GM12878 (cell line): ENCODE measurements around the gene C16orf95. TPM values are rescaled to one million over a fixed set of nuclear protein-coding genes. Genes with fewer than 3 reads are reported as not detected.

Experiments
- ATAC-seq: fragments of 200-7000 bp; cut with Tn5 transposase; 3 replicates; pipeline ENCODE4 v1.9.1; 2020; ENCODE audit warnings: mild to moderate bottlenecking, moderate library complexity
- BruUV-seq: library from RNA; stranded (reverse); fragments of 400-500 nt; replicated peaks from 2 replicates; lab custom pipeline; 2021; lab: Mats Ljungman, UMichigan
- CTCF ChIA-PET: fragments of 300-600 bp; sonication (Branson Sonifier 250); formaldehyde crosslinking; extraction: SDS; loops from one replicate; lab custom pipeline; 2021; ENCODE audit warnings: inconsistent platforms; lab: Yijun Ruan, JAX
- POLR2A ChIA-PET: fragments of 350-600 bp; formaldehyde crosslinking; extraction: SDS; loops from one replicate; lab custom pipeline; 2021; ENCODE audit warnings: inconsistent platforms; lab: Charles Lee
- RAD21 ChIA-PET: fragments of 300-600 bp; sonication (Branson Sonifier 250); formaldehyde crosslinking; loops from one replicate; lab custom pipeline; 2023; ENCODE audit warnings: antibody characterized with exemption; ENCODE audit not compliant: unreplicated experiment; lab: Charles Lee
- SMC1A ChIA-PET: fragments of 300-600 bp; sonication (Branson Sonifier 250); formaldehyde crosslinking; loops from one replicate; lab custom pipeline; 2023; ENCODE audit not compliant: unreplicated experiment, uncharacterized antibody; lab: Charles Lee
- DNase-seq: peaks from one replicate; pipeline ENCODE4 v3.0.0-alpha.2; 2011; ENCODE audit warnings: low read depth, low spot score
- FAIRE-seq: peaks from 3 replicates; lab custom pipeline; 2011; peaks lifted over from hg19 to GRCh38; lab: Jason Lieb, UNC
- H2AFZ ChIP-seq: 2 replicates; pipeline ENCODE4 v1.6.0; 2011; ENCODE audit warnings: low read depth, low read length, control low read depth; ENCODE audit not compliant: control insufficient read depth
- H3K27ac ChIP-seq: 2 replicates; pipeline ENCODE4 v1.5.1; 2011; ENCODE audit warnings: control low read depth; ENCODE audit not compliant: control insufficient read depth, insufficient read depth
- H3K27me3 ChIP-seq, 2 experiments: replicated peaks in 1 of 2; 2 replicates each; pipeline versions ENCODE4 v1.6.0 to v1.6.1; 2011; ENCODE audit warnings: low read length in 1 of 2; ENCODE audit not compliant: control insufficient read depth in 2 of 2, insufficient read depth in 2 of 2
- H3K36me3 ChIP-seq, 2 experiments: 2 replicates each; pipeline ENCODE4 v1.5.1; 2011; ENCODE audit warnings: low read length in 1 of 2; ENCODE audit not compliant: control insufficient read depth in 2 of 2, insufficient read depth in 2 of 2
- H3K4me1 ChIP-seq: 2 replicates; pipeline ENCODE4 v1.6.1; 2011; ENCODE audit warnings: mild to moderate bottlenecking, low read length, moderate library complexity, mixed read lengths; ENCODE audit not compliant: control insufficient read depth, insufficient read depth
- H3K4me2 ChIP-seq: 2 replicates; pipeline ENCODE4 v1.6.0; 2011; ENCODE audit warnings: control low read depth; ENCODE audit not compliant: control insufficient read depth, insufficient read depth
- H3K4me3 ChIP-seq: fragments of 200-600 bp; sonication (generic); 2 replicates; pipeline ENCODE4 v1.5.1; 2016
- H3K79me2 ChIP-seq: 2 replicates; pipeline ENCODE4 v1.6.0; 2011; ENCODE audit warnings: low read length; ENCODE audit not compliant: control insufficient read depth, insufficient read depth
- H3K9ac ChIP-seq: 2 replicates; pipeline ENCODE4 v1.8.0; 2011; ENCODE audit warnings: low read length, control low read depth, mixed read lengths; ENCODE audit not compliant: control insufficient read depth, insufficient read depth
- H3K9me3 ChIP-seq: replicated peaks from 3 replicates; pipeline ENCODE4 v1.5.1; 2011; ENCODE audit warnings: mild to moderate bottlenecking, low read length; ENCODE audit not compliant: control insufficient read depth, insufficient read depth
- H4K20me1 ChIP-seq: 2 replicates; pipeline ENCODE4 v1.6.0; 2011; ENCODE audit not compliant: control insufficient read depth, insufficient read depth
- EP300 ChIP-seq, 2 experiments: fragments of 150-350 bp in 1 of 2; IDR thresholded peaks; 2 replicates each; pipeline ENCODE4 v1.6.1; 2011 to 2012; ENCODE audit warnings: low read depth in 2 of 2, low read length in 2 of 2, borderline replicate concordance in 1 of 2, improper control_type of control experiment in 1 of 2, inconsistent platforms in 1 of 2; ENCODE audit not compliant: control insufficient read depth in 1 of 2
- IKZF2 ChIP-seq, 2 experiments: fragments of 450-650 bp; IDR thresholded peaks; 2 replicates each; pipeline ENCODE4 v1.6.1; 2017; ENCODE audit warnings: mild to moderate bottlenecking in 2 of 2, moderate library complexity in 2 of 2
- JUNB ChIP-seq: IDR thresholded peaks from 2 replicates; pipeline ENCODE4 v1.6.1; 2016; ENCODE audit warnings: antibody characterized with exemption, mild to moderate bottlenecking
- MXI1 ChIP-seq: fragments of 150-350 bp; IDR thresholded peaks from 2 replicates; pipeline ENCODE4 v1.6.1; 2011; ENCODE audit warnings: low read depth, mild to moderate bottlenecking, inconsistent platforms, low read length, improper control_type of control experiment
- NFYB ChIP-seq: IDR thresholded peaks from 2 replicates; pipeline ENCODE4 v1.6.1; 2011; ENCODE audit warnings: low read depth, mild to moderate bottlenecking, low read length, improper control_type of control experiment, moderate library complexity; ENCODE audit not compliant: insufficient read depth
- POLR2AphosphoS2 ChIP-seq: IDR thresholded peaks from 2 replicates; pipeline ENCODE4 v1.6.1; 2011; ENCODE audit warnings: low read depth, mild to moderate bottlenecking, low read length, improper control_type of control experiment, moderate library complexity
- RFX5 ChIP-seq: IDR thresholded peaks from 2 replicates; pipeline ENCODE4 v1.6.1; 2011; ENCODE audit warnings: low read depth, low read length, improper control_type of control experiment
- RUNX3 ChIP-seq: IDR thresholded peaks from 2 replicates; pipeline ENCODE4 v1.6.1; 2012; ENCODE audit warnings: low read length, inconsistent platforms
- SIX5 ChIP-seq: IDR thresholded peaks from 2 replicates; pipeline ENCODE4 v1.6.1; 2011; ENCODE audit warnings: mild to moderate bottlenecking, low read depth, low read length, moderate library complexity; ENCODE audit not compliant: severe bottlenecking
- SMAD5 ChIP-seq: IDR thresholded peaks from 2 replicates; pipeline ENCODE4 v1.6.1; 2016; ENCODE audit warnings: antibody characterized with exemption, low read depth
- STAT1 ChIP-seq: fragments of 450-650 bp; conservative IDR thresholded peaks from 2 replicates; pipeline ENCODE4 v1.6.1; 2014; ENCODE audit warnings: antibody characterized with exemption, mild to moderate bottlenecking
- TARDBP ChIP-seq: IDR thresholded peaks from 2 replicates; pipeline ENCODE4 v1.6.1; 2016; ENCODE audit warnings: borderline replicate concordance
- TBL1XR1 ChIP-seq: IDR thresholded peaks from 2 replicates; pipeline ENCODE4 v1.6.1; 2012; ENCODE audit warnings: low read depth, low read length, improper control_type of control experiment
- TCF12 ChIP-seq: IDR thresholded peaks from 2 replicates; pipeline ENCODE4 v1.6.1; 2011; ENCODE audit warnings: low read depth, mild to moderate bottlenecking, low read length
- WRNIP1 ChIP-seq: IDR thresholded peaks from 2 replicates; pipeline ENCODE4 v1.6.1; 2011; ENCODE audit warnings: low read depth, low read length, improper control_type of control experiment, borderline replicate concordance
- WGBS: methylation state at CpG from one replicate; pipeline ENCODE4 v1.1.6; 2016; ENCODE audit warnings: low lambda C conversion rate; ENCODE audit not compliant: insufficient replicate concordance, insufficient coverage; ENCODE audit errors: missing lambda C conversion rate; 5-methylcytosine and 5-hydroxymethylcytosine counted together
- in situ Hi-C: fragments of 300-500 bp; cut with MboI; formaldehyde crosslinking; loops from 9 replicates; pipeline ENCODE4 v1.14.3; 2018; ENCODE audit warnings: mixed read lengths
- intact Hi-C: fragments of 100-400 bp; cut with micrococcal nuclease; formaldehyde crosslinking; loops from one replicate; pipeline ENCODE4 v1.14.2; 2022; ENCODE audit not compliant: unreplicated experiment
- polyA plus RNA-seq, 11 experiments: library from polyadenylated mRNA; depleted of rRNA in 4 of 11; unstranded in 6 of 11; stranded (reverse) in 5 of 11; fragments of >200 nt; fragmentation: Nextera tagmentation in 4 of 11; fragmentation: Illumina TruSeq in 1 of 11; extraction: Ambion mirVana in 4 of 11; extraction: Trizol in 1 of 11; gene quantifications; 1 replicate in 1 of 11; 2 replicates in 10 of 11; pipeline versions ENCODE4 v1.2.1 to v1.2.3, GENCODE V29; 2011 to 2016; ENCODE audit warnings: inconsistent platforms in 2 of 11, missing spikeins in 2 of 11, low read depth in 1 of 11
- total RNA-seq, 4 experiments: library from RNA; depleted of rRNA in 3 of 4; stranded (reverse); fragments of >200 nt in 3 of 4; fragmentation: Illumina TruSeq in 1 of 4; extraction: Trizol in 1 of 4; gene quantifications; 2 replicates each; pipeline versions ENCODE4 v1.2.1 to v1.2.3, GENCODE V29; 2013 to 2021
- TF ChIP-seq, protein P1 (sequence below): fragments of 450-650 bp; IDR thresholded peaks from 2 replicates; pipeline ENCODE4 v1.6.1; 2017; ENCODE audit warnings: antibody characterized with exemption, mild to moderate bottlenecking, moderate library complexity
- TF ChIP-seq, protein P2 (sequence below): IDR thresholded peaks from 2 replicates; pipeline ENCODE4 v1.6.1; 2011; ENCODE audit warnings: low read depth, low read length, improper control_type of control experiment, borderline replicate concordance

The C16orf95 gene
- total and polyA plus RNA-seq, 10 of the 15 experiments (the other 5 are each of a cell fraction or from before 2014, with no cell fraction given) = 0.90 to 22.7 (median 6.0) TPM

DNA sequence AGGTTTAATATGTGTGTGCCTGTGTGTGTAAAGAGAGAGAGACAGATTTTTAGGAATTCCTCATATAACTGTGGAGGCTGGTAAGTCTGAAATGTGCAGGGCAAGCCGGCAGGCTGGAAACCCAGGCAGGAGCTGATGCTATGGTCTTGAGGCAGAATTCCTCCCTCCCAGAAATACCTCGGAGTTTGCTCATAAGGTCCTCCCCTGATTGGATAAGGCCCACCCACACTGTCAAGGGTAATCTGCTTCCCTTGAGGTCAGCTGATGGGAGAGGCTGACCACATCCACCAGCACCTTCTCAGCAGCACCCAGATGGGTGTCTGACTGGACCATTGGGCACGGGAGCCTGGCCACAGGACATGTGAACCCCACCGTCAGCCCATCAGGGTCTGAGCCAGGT is 42.4 kb downstream of the C16orf95 start:
- SMC1A ChIA-PET = no interaction called here
- in situ Hi-C loops = loop anchor here (5.0 kb wide), 1 partner anchor 712 kb away; no protein-coding TSS in a partner anchor
- no peak overlapping the region for H3K27ac ChIP-seq
- H3K27me3 ChIP-seq = no peaks in the 10 kb centered on the region
- H3K4me3 ChIP-seq = no peak overlapping the region
- no peaks in the 10 kb centered on the region for H3K9me3 ChIP-seq
- TF ChIP-seq IKZF2 (IDR thresholded peaks at IDR 0.05) (no peak), RFX5 (no peak), TBL1XR1 (no peak), WRNIP1 (no peak), TARDBP (no peak), SMAD5 (no peak), SIX5 (no peak), STAT1 (no peak), POLR2AphosphoS2 (no peak), MXI1 (no peak), RUNX3 (no peak), JUNB (no peak), NFYB (no peak), EP300 (IDR thresholded peaks at IDR 0.05; ENCODE audit: borderline replicate concordance in 1 of 2, control insufficient read depth in 1 of 2, low read depth in 2 of 2, low read length in 2 of 2) (no peak), TCF12 (no peak)
- TF ChIP-seq, protein P1, sequence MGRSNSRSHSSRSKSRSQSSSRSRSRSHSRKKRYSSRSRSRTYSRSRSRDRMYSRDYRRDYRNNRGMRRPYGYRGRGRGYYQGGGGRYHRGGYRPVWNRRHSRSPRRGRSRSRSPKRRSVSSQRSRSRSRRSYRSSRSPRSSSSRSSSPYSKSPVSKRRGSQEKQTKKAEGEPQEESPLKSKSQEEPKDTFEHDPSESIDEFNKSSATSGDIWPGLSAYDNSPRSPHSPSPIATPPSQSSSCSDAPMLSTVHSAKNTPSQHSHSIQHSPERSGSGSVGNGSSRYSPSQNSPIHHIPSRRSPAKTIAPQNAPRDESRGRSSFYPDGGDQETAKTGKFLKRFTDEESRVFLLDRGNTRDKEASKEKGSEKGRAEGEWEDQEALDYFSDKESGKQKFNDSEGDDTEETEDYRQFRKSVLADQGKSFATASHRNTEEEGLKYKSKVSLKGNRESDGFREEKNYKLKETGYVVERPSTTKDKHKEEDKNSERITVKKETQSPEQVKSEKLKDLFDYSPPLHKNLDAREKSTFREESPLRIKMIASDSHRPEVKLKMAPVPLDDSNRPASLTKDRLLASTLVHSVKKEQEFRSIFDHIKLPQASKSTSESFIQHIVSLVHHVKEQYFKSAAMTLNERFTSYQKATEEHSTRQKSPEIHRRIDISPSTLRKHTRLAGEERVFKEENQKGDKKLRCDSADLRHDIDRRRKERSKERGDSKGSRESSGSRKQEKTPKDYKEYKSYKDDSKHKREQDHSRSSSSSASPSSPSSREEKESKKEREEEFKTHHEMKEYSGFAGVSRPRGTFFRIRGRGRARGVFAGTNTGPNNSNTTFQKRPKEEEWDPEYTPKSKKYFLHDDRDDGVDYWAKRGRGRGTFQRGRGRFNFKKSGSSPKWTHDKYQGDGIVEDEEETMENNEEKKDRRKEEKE = no peak
- TF ChIP-seq, protein P2, sequence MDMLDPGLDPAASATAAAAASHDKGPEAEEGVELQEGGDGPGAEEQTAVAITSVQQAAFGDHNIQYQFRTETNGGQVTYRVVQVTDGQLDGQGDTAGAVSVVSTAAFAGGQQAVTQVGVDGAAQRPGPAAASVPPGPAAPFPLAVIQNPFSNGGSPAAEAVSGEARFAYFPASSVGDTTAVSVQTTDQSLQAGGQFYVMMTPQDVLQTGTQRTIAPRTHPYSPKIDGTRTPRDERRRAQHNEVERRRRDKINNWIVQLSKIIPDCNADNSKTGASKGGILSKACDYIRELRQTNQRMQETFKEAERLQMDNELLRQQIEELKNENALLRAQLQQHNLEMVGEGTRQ = no peak
- TF ChIP-seq, all 136 proteins: peak for 0
- Histone ChIP-seq H3K4me2 (no peak overlapping the region), H3K4me1 (no peaks in the 10 kb centered on the region), H3K9ac (no peak overlapping the region), H3K79me2 (no peaks in the 10 kb centered on the region), H2AFZ (no peak overlapping the region), H4K20me1 (no peaks in the 10 kb centered on the region), H3K36me3 (no peaks in the 10 kb centered on the region)
- ATAC-seq (no peak), FAIRE-seq (no peak), DNase-seq (no peak)
- POLR2A ChIA-PET = no interaction called here
- 55% methylated on average over 4 of the region's 4 CpGs for WGBS
- RAD21 ChIA-PET = no interaction called here
- CTCF ChIA-PET = no interaction called here
- intact Hi-C loops = loop anchor here (10.0 kb wide), 1 partner anchor 210 kb away; no protein-coding TSS in a partner anchor
- BruUV-seq = no TSS peak
